Measurements from ENCODE around the gene PPP1R14C. TPM values are rescaled to one million over a fixed set of nuclear protein-coding genes. Genes with fewer than 3 reads are reported as not detected.

Gene PPP1R14C
- total and polyA plus RNA-seq, 2 experiments from 2014 or later: 1.1 to 1.4 TPM

DNA sequence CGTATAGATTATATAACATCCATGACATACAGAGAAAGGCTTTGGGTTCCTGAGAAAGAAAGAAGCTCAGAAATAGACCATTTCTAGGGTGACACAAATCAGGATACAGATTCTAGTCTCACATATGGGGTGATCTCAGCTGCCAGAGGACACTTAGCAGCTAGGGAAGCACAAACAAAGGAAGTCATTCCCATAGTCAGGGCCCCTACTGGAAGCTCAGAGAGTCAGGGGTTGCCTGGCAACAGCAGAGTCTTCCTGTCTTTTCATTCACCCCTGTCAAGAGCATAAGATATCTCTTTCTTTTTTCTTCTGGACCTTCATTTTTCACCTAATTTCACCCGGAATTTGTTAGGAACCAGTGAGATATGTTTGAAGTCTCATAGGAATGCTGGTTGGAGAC is 144.1 kb downstream of the PPP1R14C start:
- Mint-ChIP-seq H3K27me3 (ENCODE audit: insufficient read depth, low read depth, poor library complexity) (peaks cover 3% of the 10 kb centered on the region), H3K9me3 (peaks cover 10% of the 10 kb centered on the region; the same call in 1 of the 3 replicates), H3K27ac (no peak overlapping the region), H3K4me3 (no peak overlapping the region), H3K36me3 (ENCODE audit: low read depth) (no peaks in the 10 kb centered on the region; the same call in 2 of the 3 replicates), H3K4me1 (no peaks in the 10 kb centered on the region)
- Histone ChIP-seq H3F3A (replicated peaks; ENCODE audit: low read depth) (no peaks in the 10 kb centered on the region), H2AFZ (no peak overlapping the region), H3K79me2 (replicated peaks; ENCODE audit: insufficient read depth) (no peaks in the 10 kb centered on the region), H3K27ac (ENCODE audit: low read depth) (no peak overlapping the region), H3K4me1 (ENCODE audit: insufficient read depth) (no peaks in the 10 kb centered on the region), H4K20me1 (replicated peaks; ENCODE audit: insufficient read depth) (no peaks in the 10 kb centered on the region), H3K4me2 (no peak overlapping the region), H3K27me3 (ENCODE audit: insufficient read depth) (no peaks in the 10 kb centered on the region), H3K4me3 (no peak overlapping the region), H3K36me3 (ENCODE audit: insufficient read depth) (no peaks in the 10 kb centered on the region), H3K9me2 (ENCODE audit: insufficient read depth) (peaks cover 9% of the 10 kb centered on the region; the same call in 1 of the 2 replicates)
- ATAC-seq (no peak; the same call in 2 of the 3 replicates), DNase-seq (ENCODE audit: low spot score) (peak; percentile 56)
- no peak for TF ChIP-seq ZNF331 (CRISPR knock-in tag; IDR thresholded peaks at IDR 0.05; ENCODE audit: low read depth)
- TF ChIP-seq, protein P1, sequence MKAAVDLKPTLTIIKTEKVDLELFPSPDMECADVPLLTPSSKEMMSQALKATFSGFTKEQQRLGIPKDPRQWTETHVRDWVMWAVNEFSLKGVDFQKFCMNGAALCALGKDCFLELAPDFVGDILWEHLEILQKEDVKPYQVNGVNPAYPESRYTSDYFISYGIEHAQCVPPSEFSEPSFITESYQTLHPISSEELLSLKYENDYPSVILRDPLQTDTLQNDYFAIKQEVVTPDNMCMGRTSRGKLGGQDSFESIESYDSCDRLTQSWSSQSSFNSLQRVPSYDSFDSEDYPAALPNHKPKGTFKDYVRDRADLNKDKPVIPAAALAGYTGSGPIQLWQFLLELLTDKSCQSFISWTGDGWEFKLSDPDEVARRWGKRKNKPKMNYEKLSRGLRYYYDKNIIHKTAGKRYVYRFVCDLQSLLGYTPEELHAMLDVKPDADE (IDR thresholded peaks at IDR 0.05): no peak
- TF ChIP-seq STAT1 (IDR thresholded peaks at IDR 0.05; ENCODE audit: unreplicated experiment): no peak
- no peak for TF ChIP-seq EZH2phosphoT487 (IDR thresholded peaks at IDR 0.05; ENCODE audit: unreplicated experiment)
- no peak for TF ChIP-seq JUNB (IDR thresholded peaks at IDR 0.05; ENCODE audit: unreplicated experiment)
- no peak for TF ChIP-seq POLR2AphosphoS5 (IDR thresholded peaks at IDR 0.05; ENCODE audit: low read depth)
- TF ChIP-seq EZH2 (IDR thresholded peaks at IDR 0.05; ENCODE audit: low read depth, unreplicated experiment): no peak
- no peak for TF ChIP-seq CREB1 (CRISPR knock-in tag; IDR thresholded peaks at IDR 0.05; ENCODE audit: low read depth)
- no peak for TF ChIP-seq ZNF114 (CRISPR knock-in tag; IDR thresholded peaks at IDR 0.05)
- TF ChIP-seq, protein P2, sequence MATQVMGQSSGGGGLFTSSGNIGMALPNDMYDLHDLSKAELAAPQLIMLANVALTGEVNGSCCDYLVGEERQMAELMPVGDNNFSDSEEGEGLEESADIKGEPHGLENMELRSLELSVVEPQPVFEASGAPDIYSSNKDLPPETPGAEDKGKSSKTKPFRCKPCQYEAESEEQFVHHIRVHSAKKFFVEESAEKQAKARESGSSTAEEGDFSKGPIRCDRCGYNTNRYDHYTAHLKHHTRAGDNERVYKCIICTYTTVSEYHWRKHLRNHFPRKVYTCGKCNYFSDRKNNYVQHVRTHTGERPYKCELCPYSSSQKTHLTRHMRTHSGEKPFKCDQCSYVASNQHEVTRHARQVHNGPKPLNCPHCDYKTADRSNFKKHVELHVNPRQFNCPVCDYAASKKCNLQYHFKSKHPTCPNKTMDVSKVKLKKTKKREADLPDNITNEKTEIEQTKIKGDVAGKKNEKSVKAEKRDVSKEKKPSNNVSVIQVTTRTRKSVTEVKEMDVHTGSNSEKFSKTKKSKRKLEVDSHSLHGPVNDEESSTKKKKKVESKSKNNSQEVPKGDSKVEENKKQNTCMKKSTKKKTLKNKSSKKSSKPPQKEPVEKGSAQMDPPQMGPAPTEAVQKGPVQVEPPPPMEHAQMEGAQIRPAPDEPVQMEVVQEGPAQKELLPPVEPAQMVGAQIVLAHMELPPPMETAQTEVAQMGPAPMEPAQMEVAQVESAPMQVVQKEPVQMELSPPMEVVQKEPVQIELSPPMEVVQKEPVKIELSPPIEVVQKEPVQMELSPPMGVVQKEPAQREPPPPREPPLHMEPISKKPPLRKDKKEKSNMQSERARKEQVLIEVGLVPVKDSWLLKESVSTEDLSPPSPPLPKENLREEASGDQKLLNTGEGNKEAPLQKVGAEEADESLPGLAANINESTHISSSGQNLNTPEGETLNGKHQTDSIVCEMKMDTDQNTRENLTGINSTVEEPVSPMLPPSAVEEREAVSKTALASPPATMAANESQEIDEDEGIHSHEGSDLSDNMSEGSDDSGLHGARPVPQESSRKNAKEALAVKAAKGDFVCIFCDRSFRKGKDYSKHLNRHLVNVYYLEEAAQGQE (IDR thresholded peaks at IDR 0.05; ENCODE audit: unreplicated experiment): no peak
- no peak for TF ChIP-seq NANOG (IDR thresholded peaks at IDR 0.05; ENCODE audit: borderline replicate concordance)
- TF ChIP-seq, protein P3, sequence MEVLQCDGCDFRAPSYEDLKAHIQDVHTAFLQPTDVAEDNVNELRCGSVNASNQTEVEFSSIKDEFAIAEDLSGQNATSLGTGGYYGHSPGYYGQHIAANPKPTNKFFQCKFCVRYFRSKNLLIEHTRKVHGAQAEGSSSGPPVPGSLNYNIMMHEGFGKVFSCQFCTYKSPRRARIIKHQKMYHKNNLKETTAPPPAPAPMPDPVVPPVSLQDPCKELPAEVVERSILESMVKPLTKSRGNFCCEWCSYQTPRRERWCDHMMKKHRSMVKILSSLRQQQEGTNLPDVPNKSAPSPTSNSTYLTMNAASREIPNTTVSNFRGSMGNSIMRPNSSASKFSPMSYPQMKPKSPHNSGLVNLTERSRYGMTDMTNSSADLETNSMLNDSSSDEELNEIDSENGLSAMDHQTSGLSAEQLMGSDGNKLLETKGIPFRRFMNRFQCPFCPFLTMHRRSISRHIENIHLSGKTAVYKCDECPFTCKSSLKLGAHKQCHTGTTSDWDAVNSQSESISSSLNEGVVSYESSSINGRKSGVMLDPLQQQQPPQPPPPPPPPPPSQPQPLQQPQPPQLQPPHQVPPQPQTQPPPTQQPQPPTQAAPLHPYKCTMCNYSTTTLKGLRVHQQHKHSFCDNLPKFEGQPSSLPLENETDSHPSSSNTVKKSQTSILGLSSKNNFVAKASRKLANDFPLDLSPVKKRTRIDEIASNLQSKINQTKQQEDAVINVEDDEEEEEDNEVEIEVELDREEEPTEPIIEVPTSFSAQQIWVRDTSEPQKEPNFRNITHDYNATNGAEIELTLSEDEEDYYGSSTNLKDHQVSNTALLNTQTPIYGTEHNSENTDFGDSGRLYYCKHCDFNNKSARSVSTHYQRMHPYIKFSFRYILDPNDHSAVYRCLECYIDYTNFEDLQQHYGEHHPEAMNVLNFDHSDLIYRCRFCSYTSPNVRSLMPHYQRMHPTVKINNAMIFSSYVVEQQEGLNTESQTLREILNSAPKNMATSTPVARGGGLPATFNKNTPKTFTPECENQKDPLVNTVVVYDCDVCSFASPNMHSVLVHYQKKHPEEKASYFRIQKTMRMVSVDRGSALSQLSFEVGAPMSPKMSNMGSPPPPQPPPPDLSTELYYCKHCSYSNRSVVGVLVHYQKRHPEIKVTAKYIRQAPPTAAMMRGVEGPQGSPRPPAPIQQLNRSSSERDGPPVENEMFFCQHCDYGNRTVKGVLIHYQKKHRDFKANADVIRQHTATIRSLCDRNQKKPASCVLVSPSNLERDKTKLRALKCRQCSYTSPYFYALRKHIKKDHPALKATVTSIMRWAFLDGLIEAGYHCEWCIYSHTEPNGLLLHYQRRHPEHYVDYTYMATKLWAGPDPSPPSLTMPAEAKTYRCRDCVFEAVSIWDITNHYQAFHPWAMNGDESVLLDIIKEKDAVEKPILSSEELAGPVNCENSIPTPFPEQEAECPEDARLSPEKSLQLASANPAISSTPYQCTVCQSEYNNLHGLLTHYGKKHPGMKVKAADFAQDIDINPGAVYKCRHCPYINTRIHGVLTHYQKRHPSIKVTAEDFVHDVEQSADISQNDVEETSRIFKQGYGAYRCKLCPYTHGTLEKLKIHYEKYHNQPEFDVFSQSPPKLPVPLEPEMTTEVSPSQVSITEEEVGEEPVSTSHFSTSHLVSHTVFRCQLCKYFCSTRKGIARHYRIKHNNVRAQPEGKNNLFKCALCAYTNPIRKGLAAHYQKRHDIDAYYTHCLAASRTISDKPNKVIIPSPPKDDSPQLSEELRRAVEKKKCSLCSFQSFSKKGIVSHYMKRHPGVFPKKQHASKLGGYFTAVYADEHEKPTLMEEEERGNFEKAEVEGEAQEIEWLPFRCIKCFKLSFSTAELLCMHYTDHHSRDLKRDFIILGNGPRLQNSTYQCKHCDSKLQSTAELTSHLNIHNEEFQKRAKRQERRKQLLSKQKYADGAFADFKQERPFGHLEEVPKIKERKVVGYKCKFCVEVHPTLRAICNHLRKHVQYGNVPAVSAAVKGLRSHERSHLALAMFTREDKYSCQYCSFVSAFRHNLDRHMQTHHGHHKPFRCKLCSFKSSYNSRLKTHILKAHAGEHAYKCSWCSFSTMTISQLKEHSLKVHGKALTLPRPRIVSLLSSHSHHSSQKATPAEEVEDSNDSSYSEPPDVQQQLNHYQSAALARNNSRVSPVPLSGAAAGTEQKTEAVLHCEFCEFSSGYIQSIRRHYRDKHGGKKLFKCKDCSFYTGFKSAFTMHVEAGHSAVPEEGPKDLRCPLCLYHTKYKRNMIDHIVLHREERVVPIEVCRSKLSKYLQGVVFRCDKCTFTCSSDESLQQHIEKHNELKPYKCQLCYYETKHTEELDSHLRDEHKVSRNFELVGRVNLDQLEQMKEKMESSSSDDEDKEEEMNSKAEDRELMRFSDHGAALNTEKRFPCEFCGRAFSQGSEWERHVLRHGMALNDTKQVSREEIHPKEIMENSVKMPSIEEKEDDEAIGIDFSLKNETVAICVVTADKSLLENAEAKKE (CRISPR knock-in tag; IDR thresholded peaks at IDR 0.05): no peak
- TF ChIP-seq, protein P4, sequence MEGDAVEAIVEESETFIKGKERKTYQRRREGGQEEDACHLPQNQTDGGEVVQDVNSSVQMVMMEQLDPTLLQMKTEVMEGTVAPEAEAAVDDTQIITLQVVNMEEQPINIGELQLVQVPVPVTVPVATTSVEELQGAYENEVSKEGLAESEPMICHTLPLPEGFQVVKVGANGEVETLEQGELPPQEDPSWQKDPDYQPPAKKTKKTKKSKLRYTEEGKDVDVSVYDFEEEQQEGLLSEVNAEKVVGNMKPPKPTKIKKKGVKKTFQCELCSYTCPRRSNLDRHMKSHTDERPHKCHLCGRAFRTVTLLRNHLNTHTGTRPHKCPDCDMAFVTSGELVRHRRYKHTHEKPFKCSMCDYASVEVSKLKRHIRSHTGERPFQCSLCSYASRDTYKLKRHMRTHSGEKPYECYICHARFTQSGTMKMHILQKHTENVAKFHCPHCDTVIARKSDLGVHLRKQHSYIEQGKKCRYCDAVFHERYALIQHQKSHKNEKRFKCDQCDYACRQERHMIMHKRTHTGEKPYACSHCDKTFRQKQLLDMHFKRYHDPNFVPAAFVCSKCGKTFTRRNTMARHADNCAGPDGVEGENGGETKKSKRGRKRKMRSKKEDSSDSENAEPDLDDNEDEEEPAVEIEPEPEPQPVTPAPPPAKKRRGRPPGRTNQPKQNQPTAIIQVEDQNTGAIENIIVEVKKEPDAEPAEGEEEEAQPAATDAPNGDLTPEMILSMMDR (conservative IDR thresholded peaks at IDR 0.05; ENCODE audit: low read depth in 2 of 2): no peak
